ENCODE measurements around the gene DOCK11. TPM values are rescaled to one million over a fixed set of nuclear protein-coding genes. Genes with fewer than 3 reads are reported as not detected.

The DOCK11 gene
- total RNA-seq, 1 experiment from 2014 or later = 13.1 TPM

- TF ChIP-seq HMGXB4 (CRISPR knock-in tag; IDR thresholded peaks at IDR 0.05) = no peak
Measured at GRCh38 chrX:118528071-118528737, 32.6 kb downstream of the DOCK11 start (continued).

- H3K4me3 Mint-ChIP-seq = no peak overlapping the region
- ChIA-PET CTCF (interaction anchor here (0.8 to 1.5 kb wide), 3 partner anchors 22 to 72 kb away, joined by 3 to 5 read pairs (median 4); no protein-coding TSS in a partner anchor), POLR2A (no interaction called here)
- H3K9me3 Mint-ChIP-seq = no peaks in the 10 kb centered on the region
- H3K36me3 Mint-ChIP-seq = no peaks in the 10 kb centered on the region; the same call in 1 of the 2 replicates
- H3K4me1 Mint-ChIP-seq = peaks cover 42% of the 10 kb centered on the region
- DNase-seq (ENCODE audit: low spot score) (no peak), ATAC-seq (no peak)
- no peak overlapping the region for H3K27ac Mint-ChIP-seq
- H3K27me3 Mint-ChIP-seq (ENCODE audit: low read depth) = no peaks in the 10 kb centered on the region
- TF ChIP-seq RORB (CRISPR knock-in tag; IDR thresholded peaks at IDR 0.05) (no peak), IRF1 (CRISPR knock-in tag; IDR thresholded peaks at IDR 0.05) (no peak)
Measured at GRCh38 chrX:118530219-118530911, 34.8 kb downstream of the DOCK11 start.

- CTCF ChIA-PET = interaction anchor here (0.6 to 3.0 kb wide), 6 partner anchors 36 to 811 kb away, joined by 3 to 12 read pairs (median 3); partner anchors contain the start of gene DOCK11
- no peaks in the 10 kb centered on the region for H3K9me3 Mint-ChIP-seq
Measured at GRCh38 chrX:118534716-118535493, 39.3 kb downstream of the DOCK11 start.

GRCh38 chrX:118536204-118536603, 40.6 kb downstream of the DOCK11 start:
- peak overlapping the region; percentile 32 for H3K27ac Mint-ChIP-seq
- no peaks in the 10 kb centered on the region for H3K9me3 Mint-ChIP-seq
- no peak for TF ChIP-seq ATF2 (CRISPR knock-in tag; IDR thresholded peaks at IDR 0.05; ENCODE audit: borderline replicate concordance, low read depth)
- no peak for TF ChIP-seq ZBTB43 (CRISPR knock-in tag; IDR thresholded peaks at IDR 0.05)
- TF ChIP-seq JAZF1 (CRISPR knock-in tag; IDR thresholded peaks at IDR 0.05) = no peak
- no peak for TF ChIP-seq AR (CRISPR knock-in tag; IDR thresholded peaks at IDR 0.05)
- no peak for TF ChIP-seq MYBL2 (CRISPR knock-in tag; IDR thresholded peaks at IDR 0.05)
- TF ChIP-seq E2F1 (CRISPR knock-in tag; IDR thresholded peaks at IDR 0.05) = no peak
- ATAC-seq = no peak
- CTCF ChIA-PET = no interaction called here
- peaks cover 46% of the 10 kb centered on the region for H3K4me1 Mint-ChIP-seq
- POLR2A ChIA-PET = no interaction called here
- no peak for DNase-seq (ENCODE audit: low spot score)
- no peaks in the 10 kb centered on the region for H3K27me3 Mint-ChIP-seq (ENCODE audit: low read depth)
- no peak overlapping the region for H3K4me3 Mint-ChIP-seq
- H3K36me3 Mint-ChIP-seq = no peaks in the 10 kb centered on the region; the same call in 1 of the 2 replicates

More at GRCh38 chrX:118534716-118535493, 39.3 kb downstream of the DOCK11 start:
- ATAC-seq (peak; percentile 71), DNase-seq (ENCODE audit: low spot score) (no peak)
- Mint-ChIP-seq H3K4me3 (peak overlapping the region; percentile 47), H3K36me3 (no peaks in the 10 kb centered on the region; the same call in 1 of the 2 replicates), H3K4me1 (peaks cover 46% of the 10 kb centered on the region), H3K27ac (peak overlapping the region; percentile 94), H3K27me3 (ENCODE audit: low read depth) (no peaks in the 10 kb centered on the region)
- POLR2A ChIA-PET = interaction anchor here (1.1 kb wide), 1 partner anchor 35 kb away, joined by 5 read pairs; no protein-coding TSS in a partner anchor
- TF ChIP-seq GTF2I (CRISPR knock-in tag; conservative IDR thresholded peaks at IDR 0.05) = 0 out of 2 replicates have a peak, but pooled peaks have one; percentile 31
- TF ChIP-seq NR3C1 (CRISPR knock-in tag; conservative IDR thresholded peaks at IDR 0.05; ENCODE audit: low read depth) = no peak
